ENCODE measurements around the gene SLIT3. TPM values are rescaled to one million over a fixed set of nuclear protein-coding genes. Genes with fewer than 3 reads are reported as not detected.

Gene SLIT3
- total RNA-seq, 1 donor from 2014 or later, result 31.8 TPM

- peaks cover 5% of the 10 kb centered on the region for H3K36me3 Mint-ChIP-seq (ENCODE audit: unreplicated experiment)
- H3K4me1 Mint-ChIP-seq (ENCODE audit: unreplicated experiment), result peaks cover 5% of the 10 kb centered on the region
- DNase-seq (ENCODE audit: extremely low spot score, unreplicated experiment), result no peak
- no peak overlapping the region for H3K27ac Mint-ChIP-seq (ENCODE audit: unreplicated experiment)
- H3K27me3 Mint-ChIP-seq (ENCODE audit: unreplicated experiment), result no peaks in the 10 kb centered on the region
- H3K4me3 Mint-ChIP-seq (ENCODE audit: unreplicated experiment), result no peak overlapping the region
- no peaks in the 10 kb centered on the region for H3K9me3 Mint-ChIP-seq (ENCODE audit: unreplicated experiment)
- no peak for TF ChIP-seq CTCF (IDR thresholded peaks at IDR 0.05)
Measured at GRCh38 chr5:168691891-168692290, 609.0 kb downstream of the SLIT3 start.

GRCh38 chr5:168689260-168689659 is 611.7 kb downstream of the SLIT3 start:
- Mint-ChIP-seq H3K36me3 (ENCODE audit: unreplicated experiment) (no peaks in the 10 kb centered on the region), H3K9me3 (ENCODE audit: unreplicated experiment) (no peaks in the 10 kb centered on the region), H3K27me3 (ENCODE audit: unreplicated experiment) (no peaks in the 10 kb centered on the region), H3K4me3 (ENCODE audit: unreplicated experiment) (no peak overlapping the region), H3K4me1 (ENCODE audit: unreplicated experiment) (no peaks in the 10 kb centered on the region), H3K27ac (ENCODE audit: unreplicated experiment) (no peak overlapping the region)
- no peak for TF ChIP-seq CTCF (IDR thresholded peaks at IDR 0.05)
- DNase-seq (ENCODE audit: extremely low spot score, unreplicated experiment), result no peak

- H3K27ac Mint-ChIP-seq (ENCODE audit: unreplicated experiment), result no peak overlapping the region
- H3K36me3 Mint-ChIP-seq (ENCODE audit: unreplicated experiment), result no peaks in the 10 kb centered on the region
- no peaks in the 10 kb centered on the region for H3K9me3 Mint-ChIP-seq (ENCODE audit: unreplicated experiment)
- no peak for TF ChIP-seq CTCF (IDR thresholded peaks at IDR 0.05)
- H3K4me1 Mint-ChIP-seq (ENCODE audit: unreplicated experiment), result peaks cover 1% of the 10 kb centered on the region
- no peaks in the 10 kb centered on the region for H3K27me3 Mint-ChIP-seq (ENCODE audit: unreplicated experiment)
- H3K4me3 Mint-ChIP-seq (ENCODE audit: unreplicated experiment), result no peak overlapping the region
- no peak for DNase-seq (ENCODE audit: extremely low spot score, unreplicated experiment)
Measured at GRCh38 chr5:168686837-168687236, 614.1 kb downstream of the SLIT3 start.

GRCh38 chr5:168685566-168685965 is 615.4 kb downstream of the SLIT3 start:
- H3K4me1 Mint-ChIP-seq (ENCODE audit: unreplicated experiment), result peaks cover 4% of the 10 kb centered on the region
- no peak for TF ChIP-seq CTCF (IDR thresholded peaks at IDR 0.05)
- H3K4me3 Mint-ChIP-seq (ENCODE audit: unreplicated experiment), result no peak overlapping the region
- H3K36me3 Mint-ChIP-seq (ENCODE audit: unreplicated experiment), result no peaks in the 10 kb centered on the region
- no peaks in the 10 kb centered on the region for H3K27me3 Mint-ChIP-seq (ENCODE audit: unreplicated experiment)
- H3K9me3 Mint-ChIP-seq (ENCODE audit: unreplicated experiment), result no peaks in the 10 kb centered on the region
- no peak overlapping the region for H3K27ac Mint-ChIP-seq (ENCODE audit: unreplicated experiment)
- DNase-seq (ENCODE audit: extremely low spot score, unreplicated experiment), result no peak

GRCh38 chr5:168683927-168684295 is 617.0 kb downstream of the SLIT3 start:
- no peaks in the 10 kb centered on the region for H3K36me3 Mint-ChIP-seq (ENCODE audit: unreplicated experiment)
- H3K27me3 Mint-ChIP-seq (ENCODE audit: unreplicated experiment), result no peaks in the 10 kb centered on the region
- H3K4me1 Mint-ChIP-seq (ENCODE audit: unreplicated experiment), result peaks cover 4% of the 10 kb centered on the region
- TF ChIP-seq CTCF (IDR thresholded peaks at IDR 0.05), result no peak
- DNase-seq (ENCODE audit: extremely low spot score, unreplicated experiment), result no peak
- H3K9me3 Mint-ChIP-seq (ENCODE audit: unreplicated experiment), result no peaks in the 10 kb centered on the region
- H3K4me3 Mint-ChIP-seq (ENCODE audit: unreplicated experiment), result no peak overlapping the region
- H3K27ac Mint-ChIP-seq (ENCODE audit: unreplicated experiment), result no peak overlapping the region
